ENCODE data around the gene SIK3. TPM values are rescaled to one million over a fixed set of nuclear protein-coding genes. Genes with fewer than 3 reads are reported as not detected.

Gene SIK3
- total RNA-seq, 1 donor from 2014 or later: 61.0 TPM

DNA sequence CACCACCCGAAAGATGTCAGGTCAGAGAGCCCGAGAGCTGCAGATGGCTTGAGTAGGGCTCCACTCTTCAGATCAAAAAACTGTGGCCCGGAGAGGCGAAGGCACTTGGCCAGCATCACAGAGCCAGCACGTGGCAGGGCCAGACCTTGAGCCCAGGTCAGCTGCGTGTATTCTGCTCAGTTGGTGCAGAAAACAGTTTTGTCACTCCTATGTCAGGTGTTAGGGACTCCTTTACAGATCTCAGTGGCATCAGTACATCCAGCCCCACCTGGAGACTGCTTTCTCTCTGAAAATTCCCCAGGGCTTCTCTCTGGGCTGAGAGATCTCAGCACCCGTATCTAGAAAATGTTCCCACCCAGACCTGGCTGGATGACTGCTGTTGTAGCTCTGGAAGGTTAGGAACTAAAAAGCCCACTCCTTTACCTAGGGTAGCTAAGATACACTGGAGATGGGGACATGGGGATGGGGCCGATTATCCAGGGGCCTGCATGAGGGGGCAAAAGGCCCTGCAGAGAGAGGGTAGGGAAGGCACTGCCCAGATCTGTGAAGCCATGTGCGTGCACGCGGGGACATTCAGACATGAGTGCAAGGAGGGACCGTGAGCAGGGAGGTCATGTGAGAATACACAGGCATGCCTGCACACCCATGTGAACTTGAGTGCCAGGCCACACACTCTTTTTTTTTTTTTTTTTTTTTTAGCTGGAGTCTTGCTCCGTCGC lies 264.3 kb downstream of the SIK3 start:
- H3K27ac Mint-ChIP-seq: peak overlapping the region; percentile 45
- DNase-seq (ENCODE audit: low spot score, unreplicated experiment): no peak
- H3K27me3 Mint-ChIP-seq: peaks cover 5% of the 10 kb centered on the region
- TF ChIP-seq CTCF (IDR thresholded peaks at IDR 0.05; ENCODE audit: unreplicated experiment): no peak
- H3K9me3 Mint-ChIP-seq (ENCODE audit: low read depth): no peaks in the 10 kb centered on the region
- peaks cover 39% of the 10 kb centered on the region for H3K4me1 Mint-ChIP-seq (ENCODE audit: low read depth)
- no peak overlapping the region for H3K4me3 Mint-ChIP-seq (ENCODE audit: low read depth)
- no peaks in the 10 kb centered on the region for H3K36me3 Mint-ChIP-seq (ENCODE audit: insufficient read depth)

- no peaks in the 10 kb centered on the region for H3K36me3 Mint-ChIP-seq (ENCODE audit: insufficient read depth)
- peaks cover 5% of the 10 kb centered on the region for H3K27me3 Mint-ChIP-seq
- H3K9me3 Mint-ChIP-seq (ENCODE audit: low read depth): no peaks in the 10 kb centered on the region
- DNase-seq (ENCODE audit: low spot score, unreplicated experiment): no peak
- TF ChIP-seq CTCF (IDR thresholded peaks at IDR 0.05; ENCODE audit: unreplicated experiment): no peak
- no peak overlapping the region for H3K27ac Mint-ChIP-seq
- H3K4me3 Mint-ChIP-seq (ENCODE audit: low read depth): no peak overlapping the region
- peaks cover 39% of the 10 kb centered on the region for H3K4me1 Mint-ChIP-seq (ENCODE audit: low read depth)
These were observed 264.8 kb downstream of the SIK3 start for GRCh38 chr11:116833491-116833815.

- H3K27me3 Mint-ChIP-seq: peaks cover 5% of the 10 kb centered on the region
- peak overlapping the region; percentile 83 for H3K27ac Mint-ChIP-seq
- H3K9me3 Mint-ChIP-seq (ENCODE audit: low read depth): no peaks in the 10 kb centered on the region
- no peaks in the 10 kb centered on the region for H3K36me3 Mint-ChIP-seq (ENCODE audit: insufficient read depth)
- peaks cover 33% of the 10 kb centered on the region for H3K4me1 Mint-ChIP-seq (ENCODE audit: low read depth)
- no peak for TF ChIP-seq CTCF (IDR thresholded peaks at IDR 0.05; ENCODE audit: unreplicated experiment)
- H3K4me3 Mint-ChIP-seq (ENCODE audit: low read depth): no peak overlapping the region
- DNase-seq (ENCODE audit: low spot score, unreplicated experiment): no peak
These were observed 265.6 kb downstream of the SIK3 start for GRCh38 chr11:116832350-116833290.

- Mint-ChIP-seq H3K4me3 (ENCODE audit: low read depth) (peak overlapping the region; percentile 24), H3K36me3 (ENCODE audit: insufficient read depth) (no peaks in the 10 kb centered on the region), H3K27me3 (peaks cover 5% of the 10 kb centered on the region), H3K27ac (peak overlapping the region; percentile 83), H3K9me3 (ENCODE audit: low read depth) (no peaks in the 10 kb centered on the region), H3K4me1 (ENCODE audit: low read depth) (peaks cover 28% of the 10 kb centered on the region)
- DNase-seq (ENCODE audit: low spot score, unreplicated experiment): no peak
- TF ChIP-seq CTCF (IDR thresholded peaks at IDR 0.05; ENCODE audit: unreplicated experiment): no peak
These were observed 266.4 kb downstream of the SIK3 start for GRCh38 chr11:116831790-116832349.

DNA sequence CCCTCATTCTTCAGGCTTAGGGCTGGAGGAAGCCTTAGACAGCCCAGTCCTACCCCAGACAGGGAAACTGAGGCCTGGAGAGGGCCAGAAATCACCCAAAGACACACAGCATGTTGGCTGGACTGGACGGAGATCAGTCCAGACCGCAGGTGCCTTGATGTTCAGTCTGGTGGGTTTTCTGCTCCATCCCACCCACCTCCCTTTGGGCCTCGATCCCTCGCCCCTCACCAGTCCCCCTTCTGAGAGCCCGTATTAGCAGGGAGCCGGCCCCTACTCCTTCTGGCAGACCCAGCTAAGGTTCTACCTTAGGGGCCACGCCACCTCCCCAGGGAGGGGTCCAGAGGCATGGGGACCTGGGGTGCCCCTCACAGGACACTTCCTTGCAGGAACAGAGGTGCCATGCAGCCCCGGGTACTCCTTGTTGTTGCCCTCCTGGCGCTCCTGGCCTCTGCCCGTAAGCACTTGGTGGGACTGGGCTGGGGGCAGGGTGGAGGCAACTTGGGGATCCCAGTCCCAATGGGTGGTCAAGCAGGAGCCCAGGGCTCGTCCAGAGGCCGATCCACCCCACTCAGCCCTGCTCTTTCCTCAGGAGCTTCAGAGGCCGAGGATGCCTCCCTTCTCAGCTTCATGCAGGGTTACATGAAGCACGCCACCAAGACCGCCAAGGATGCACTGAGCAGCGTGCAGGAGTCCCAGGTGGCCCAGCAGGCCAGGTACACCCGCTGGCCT lies 267.9 kb downstream of the SIK3 start:
- peaks cover 5% of the 10 kb centered on the region for H3K27me3 Mint-ChIP-seq
- peaks cover 25% of the 10 kb centered on the region for H3K4me1 Mint-ChIP-seq (ENCODE audit: low read depth)
- no peaks in the 10 kb centered on the region for H3K36me3 Mint-ChIP-seq (ENCODE audit: insufficient read depth)
- H3K4me3 Mint-ChIP-seq (ENCODE audit: low read depth): no peak overlapping the region
- TF ChIP-seq CTCF (IDR thresholded peaks at IDR 0.05; ENCODE audit: unreplicated experiment): no peak
- H3K27ac Mint-ChIP-seq: no peak overlapping the region
- no peak for DNase-seq (ENCODE audit: low spot score, unreplicated experiment)
- H3K9me3 Mint-ChIP-seq (ENCODE audit: low read depth): no peaks in the 10 kb centered on the region
